Adrenal gland (tissue), 12 donors: ENCODE results near the gene NAALADL2. TPM values are rescaled to one million over a fixed set of nuclear protein-coding genes. Genes with fewer than 3 reads are reported as not detected.
"Not testable (repeated sequence)": the region's sequence is repeated elsewhere in the genome, so short reads cannot be mapped to it uniquely, and the experiment has no call there.

Experiments
- DNase-seq, 7 donors: peaks; one replicate each; pipeline ENCODE4 v3.0.0-alpha.2; 2019 to 2020
- H3K27ac ChIP-seq, 5 donors: fragments of 200-600 bp; sonication (generic) in 4 of 5; 1 replicate in 3 of 5; 2 replicates in 2 of 5; pipeline versions ENCODE4 v1.5.1 to v1.8.0; 2016 to 2020; ENCODE audit warnings: mild to moderate bottlenecking in 1 of 5
- H3K27me3 ChIP-seq: fragments of 200-600 bp; 2 replicates; pipeline ENCODE4 v1.8.0; 2021
- H3K36me3 ChIP-seq, 2 donors: fragments of 200-600 bp; replicated peaks in 1 of 2; 1 replicate in 1 of 2; 2 replicates in 1 of 2; pipeline versions ENCODE4 v1.5.1 to v1.8.0; 2018 to 2022
- H3K4me1 ChIP-seq, 2 donors: fragments of 200-600 bp; replicated peaks in 1 of 2; 1 replicate in 1 of 2; 2 replicates in 1 of 2; pipeline versions ENCODE4 v1.5.1 to v1.8.0; 2018 to 2021
- H3K4me3 ChIP-seq, 4 donors: fragments of 200-600 bp; sonication (generic) in 3 of 4; one replicate each; pipeline ENCODE4 v1.5.1; 2016 to 2018
- H3K9me3 ChIP-seq, 3 donors: fragments of 200-600 bp; sonication (generic) in 1 of 3; replicated peaks in 1 of 3; 1 replicate in 2 of 3; 2 replicates in 1 of 3; pipeline versions ENCODE4 v1.5.1 to v1.8.0; 2016 to 2021
- CTCF ChIP-seq, 6 experiments: fragments of 450-650 bp in 4 of 6; fragments of 200-600 bp in 2 of 6; sonication (generic) in 1 of 6; IDR thresholded peaks; 1 replicate in 5 of 6; 2 replicates in 1 of 6; pipeline versions ENCODE4 v1.5.1 to v1.8.0; 2016 to 2021; ENCODE audit warnings: antibody characterized with exemption in 6 of 6, mild to moderate bottlenecking in 2 of 6, moderate library complexity in 1 of 6
- POLR2A ChIP-seq, 2 donors: fragments of 450-650 bp; IDR thresholded peaks; one replicate each; pipeline ENCODE4 v1.6.1; 2017; ENCODE audit warnings: antibody characterized with exemption in 2 of 2, mild to moderate bottlenecking in 2 of 2, moderate library complexity in 1 of 2
- WGBS, 4 donors: extraction: QIAGEN DNeasy Blood & Tissue Kit in 2 of 4; methylation state at CpG; one replicate each; pipeline versions ENCODE4 v1.1.5 to v1.1.7; 2013 to 2017; 5-methylcytosine and 5-hydroxymethylcytosine counted together
- intact Hi-C, 2 donors: fragments of 100-400 bp; cut with DNase I; formaldehyde crosslinking; loops; one replicate each; pipeline versions ENCODE4 v1.14.1 to v1.15.0; 2022 to 2023
- polyA plus RNA-seq, 3 donors: library from polyadenylated mRNA; stranded (reverse); fragments of 200-250 nt in 2 of 3; fragments of 350-450 nt in 1 of 3; fragmentation: Illumina TruSeq in 1 of 3; extraction: RNeasy Lipid Tissue Mini Kit (QIAGEN cat#74804) in 1 of 3; gene quantifications; one replicate each; pipeline ENCODE4 v1.2.3, GENCODE V29; 2013 to 2014
- total RNA-seq, 9 donors: library from RNA; depleted of rRNA in 4 of 9; stranded (reverse); fragments of >200 nt in 4 of 9; fragments of 120-200 nt in 1 of 9; fragmentation: NEBNext Ultra II Directional in 1 of 9; extraction: Animal tissue kit (Norgen Biotek cat#: 25700) in 1 of 9; gene quantifications; one replicate each; pipeline versions ENCODE4 v1.1.0 to v1.2.4, GENCODE V29; 2013 to 2023
- donor health status: healthy with polysubstance abuse.
- donor health status: Bipolar disorder and iron deficiency.
- donor health status: DM: yes; HTN: yes; CAD: no.
- donor health status: DM: no; HTN: no; CAD: no.
- donor health status: DM: no; HTN: no; CAD: no.
- donor health status: DM: yes; HTN: yes; CAD: no.

The NAALADL2 gene
- total and polyA plus RNA-seq, 12 donors, result 0.24 to 7.8 (median 4.8) TPM

GRCh38 chr3:175073219-175073905 is 214.2 kb downstream of the NAALADL2 start:
- TF ChIP-seq CTCF (IDR thresholded peaks at IDR 0.05) (no peak), POLR2A (IDR thresholded peaks at IDR 0.05) (no peak)
- intact Hi-C loops, result no loop called here
- no peaks in the 10 kb centered on the region for H3K9me3 ChIP-seq
- no peak overlapping the region for H3K4me3 ChIP-seq
- no peak for DNase-seq
- H3K27ac ChIP-seq, result no peak overlapping the region
- WGBS, 4 donors, result 64 to 67% (median 65%) methylated on average over 6 of the region's 6 CpGs
- H3K27me3 ChIP-seq, result no peaks in the 10 kb centered on the region
- H3K36me3 ChIP-seq, result no peaks in the 10 kb centered on the region
- no peaks in the 10 kb centered on the region for H3K4me1 ChIP-seq

- TF ChIP-seq POLR2A (IDR thresholded peaks at IDR 0.05), result no peak
- no peak for TF ChIP-seq CTCF (IDR thresholded peaks at IDR 0.05)
- Histone ChIP-seq H3K4me1 (no peaks in the 10 kb centered on the region), H3K27me3 (no peaks in the 10 kb centered on the region), H3K9me3 (no peaks in the 10 kb centered on the region), H3K27ac (no peak overlapping the region), H3K36me3 (no peaks in the 10 kb centered on the region), H3K4me3 (no peak overlapping the region)
- DNase-seq, result no peak
- intact Hi-C loops, result no loop called here
Observed at GRCh38 chr3:175075269-175075668, 216.1 kb downstream of the NAALADL2 start.

GRCh38 chr3:175077216-175077615 is 218.1 kb downstream of the NAALADL2 start:
- no peaks in the 10 kb centered on the region for H3K27me3 ChIP-seq
- H3K4me3 ChIP-seq, result no peak overlapping the region
- TF ChIP-seq POLR2A (IDR thresholded peaks at IDR 0.05), result no peak
- no peak for TF ChIP-seq CTCF (IDR thresholded peaks at IDR 0.05)
- no peaks in the 10 kb centered on the region for H3K36me3 ChIP-seq
- no peaks in the 10 kb centered on the region for H3K9me3 ChIP-seq
- H3K4me1 ChIP-seq, result no peaks in the 10 kb centered on the region
- no peak for DNase-seq
- WGBS, 4 donors, result 31 to 57% (median 51%) methylated on average over 3 of the region's 3 CpGs
- no peak overlapping the region for H3K27ac ChIP-seq
- intact Hi-C loops, result no loop called here

GRCh38 chr3:175082631-175083030 is 223.5 kb downstream of the NAALADL2 start:
- Histone ChIP-seq H3K9me3 (no peaks in the 10 kb centered on the region), H3K27me3 (no peaks in the 10 kb centered on the region), H3K27ac (no peak overlapping the region), H3K4me1 (no peaks in the 10 kb centered on the region), H3K4me3 (no peak overlapping the region), H3K36me3 (no peaks in the 10 kb centered on the region)
- TF ChIP-seq POLR2A (IDR thresholded peaks at IDR 0.05) (no peak), CTCF (IDR thresholded peaks at IDR 0.05) (no peak)
- DNase-seq, result no peak
- intact Hi-C loops, result no loop called here

- H3K36me3 ChIP-seq, DNase-seq, H3K4me1 ChIP-seq, H3K27me3 ChIP-seq, H3K27ac ChIP-seq, H3K4me3 ChIP-seq, intact Hi-C loops, H3K9me3 ChIP-seq: not testable (repeated sequence)
- WGBS, 4 donors, result 91 to 94% (median 92%) methylated on average over 15 to 19 of the region's 19 CpGs
Observed at GRCh38 chr3:175087128-175087527, 228.0 kb downstream of the NAALADL2 start.
